DOHH2 (cell line): ENCODE measurements around the gene ATP2B3.

ENCODE experiments used
- H3F3A ChIP-seq: fragments of 200-600 bp; sonication (generic), shearing (Covaris generic); 2 replicates; pipeline ENCODE4 v1.6.0; 2016; ENCODE audit warnings: antibody characterized with exemption, mild to moderate bottlenecking; ENCODE audit not compliant: control insufficient read depth, insufficient read depth
- H3K27ac ChIP-seq: fragments of 200-600 bp; sonication (generic); 2 replicates; pipeline ENCODE4 v1.5.1; 2014; ENCODE audit warnings: low read depth, mild to moderate bottlenecking, low read length, moderate library complexity
- H3K27me3 ChIP-seq: fragments of 200-600 bp; sonication (generic); 2 replicates; pipeline ENCODE4 v1.6.1; 2014; ENCODE audit warnings: mild to moderate bottlenecking, low read length, mixed read lengths; ENCODE audit not compliant: control insufficient read depth
- H3K36me3 ChIP-seq: fragments of 200-600 bp; sonication (generic); 2 replicates; pipeline ENCODE4 v1.6.1; 2014; ENCODE audit warnings: mild to moderate bottlenecking, low read length, moderate library complexity, mixed read lengths; ENCODE audit not compliant: control insufficient read depth
- H3K4me1 ChIP-seq: fragments of 200-600 bp; sonication (generic); 2 replicates; pipeline ENCODE4 v1.6.1; 2014; ENCODE audit warnings: mild to moderate bottlenecking, low read length, mixed read lengths; ENCODE audit not compliant: control insufficient read depth
- H3K4me2 ChIP-seq: fragments of 200-600 bp; sonication (generic); 2 replicates; pipeline ENCODE4 v1.6.0; 2014; ENCODE audit warnings: mild to moderate bottlenecking, low read length, moderate library complexity
- H3K4me3 ChIP-seq: fragments of 200-600 bp; sonication (generic); 2 replicates; pipeline ENCODE4 v1.5.1; 2014; ENCODE audit warnings: mild to moderate bottlenecking, low read length, mixed read lengths
- H3K79me2 ChIP-seq: fragments of 200-600 bp; sonication (generic); 2 replicates; pipeline ENCODE4 v1.6.1; 2014; ENCODE audit warnings: mild to moderate bottlenecking, low read length, mixed read lengths; ENCODE audit not compliant: control insufficient read depth
- H3K9me2 ChIP-seq: fragments of 200-600 bp; sonication (generic); replicated peaks from 2 replicates; pipeline ENCODE4 v1.6.1; 2014; ENCODE audit warnings: mild to moderate bottlenecking, low read length, mixed read lengths; ENCODE audit not compliant: control insufficient read depth
- H3K9me3 ChIP-seq: fragments of 200-600 bp; sonication (generic); 2 replicates; pipeline ENCODE4 v1.6.1; 2014; ENCODE audit warnings: antibody characterized with exemption, low read length, mixed read lengths; ENCODE audit not compliant: control insufficient read depth, insufficient read depth
- H4K20me1 ChIP-seq: fragments of 200-600 bp; sonication (generic); 2 replicates; pipeline ENCODE4 v1.6.0; 2014; ENCODE audit warnings: low read depth, mild to moderate bottlenecking, antibody characterized with exemption, low read length, moderate library complexity; ENCODE audit not compliant: control insufficient read depth, insufficient read depth
- CTCF ChIP-seq: fragments of 200-600 bp; sonication (generic); IDR thresholded peaks from one replicate; pipeline ENCODE4 v1.5.1; 2014; ENCODE audit warnings: antibody characterized with exemption, mild to moderate bottlenecking, low read depth, low read length; ENCODE audit not compliant: poor library complexity, severe bottlenecking
- EZH2phosphoT487 ChIP-seq: fragments of 200-600 bp; sonication (generic); IDR thresholded peaks from 2 replicates; pipeline ENCODE4 v1.6.1; 2017; ENCODE audit warnings: borderline replicate concordance, mild to moderate bottlenecking, antibody characterized with exemption, low read length, moderate library complexity, mixed read lengths

Gene ATP2B3

GRCh38 chrX:153627675-153628111, 110.3 kb downstream of the ATP2B3 start:
- no peak overlapping the region for H3K4me3 ChIP-seq
- no peak for TF ChIP-seq CTCF
- TF ChIP-seq EZH2phosphoT487: no peak
- H3K27me3 ChIP-seq: no peaks in the 10 kb centered on the region; the same call in 1 of the 2 replicates

GRCh38 chrX:153628129-153628528, 110.7 kb downstream of the ATP2B3 start:
- no peak overlapping the region for H3K27ac ChIP-seq
- no peaks in the 10 kb centered on the region for H4K20me1 ChIP-seq
- H3F3A ChIP-seq: no peaks in the 10 kb centered on the region
- no peak for TF ChIP-seq CTCF
- TF ChIP-seq EZH2phosphoT487: no peak
- no peak overlapping the region for H3K4me3 ChIP-seq
- no peaks in the 10 kb centered on the region for H3K79me2 ChIP-seq
- H3K27me3 ChIP-seq: no peaks in the 10 kb centered on the region; the same call in 1 of the 2 replicates
- no peak overlapping the region for H3K4me2 ChIP-seq
- no peaks in the 10 kb centered on the region for H3K9me2 ChIP-seq
- H3K9me3 ChIP-seq: no peaks in the 10 kb centered on the region
- H3K36me3 ChIP-seq: no peaks in the 10 kb centered on the region
- H3K4me1 ChIP-seq: no peaks in the 10 kb centered on the region

More at GRCh38 chrX:153627675-153628111, 110.3 kb downstream of the ATP2B3 start:
- Histone ChIP-seq H3K27ac (no peak overlapping the region), H3F3A (no peaks in the 10 kb centered on the region), H3K79me2 (no peaks in the 10 kb centered on the region), H3K36me3 (no peaks in the 10 kb centered on the region), H4K20me1 (no peaks in the 10 kb centered on the region), H3K4me2 (no peak overlapping the region), H3K9me2 (no peaks in the 10 kb centered on the region), H3K9me3 (no peaks in the 10 kb centered on the region), H3K4me1 (no peaks in the 10 kb centered on the region)

GRCh38 chrX:153628665-153629064, 111.2 kb downstream of the ATP2B3 start:
- Histone ChIP-seq H4K20me1 (no peaks in the 10 kb centered on the region), H3K9me2 (no peaks in the 10 kb centered on the region), H3K9me3 (no peaks in the 10 kb centered on the region), H3K27me3 (no peaks in the 10 kb centered on the region; the same call in 1 of the 2 replicates), H3K36me3 (no peaks in the 10 kb centered on the region), H3K79me2 (no peaks in the 10 kb centered on the region), H3K27ac (no peak overlapping the region), H3F3A (no peaks in the 10 kb centered on the region), H3K4me3 (no peak overlapping the region), H3K4me2 (no peak overlapping the region), H3K4me1 (no peaks in the 10 kb centered on the region)
- TF ChIP-seq EZH2phosphoT487 (no peak), CTCF (no peak)

- H3F3A ChIP-seq: no peaks in the 10 kb centered on the region
- no peak for TF ChIP-seq CTCF
- TF ChIP-seq EZH2phosphoT487: no peak
- H3K79me2 ChIP-seq: no peaks in the 10 kb centered on the region
- no peak overlapping the region for H3K27ac ChIP-seq
- no peaks in the 10 kb centered on the region for H3K4me1 ChIP-seq
- H3K9me2 ChIP-seq: no peaks in the 10 kb centered on the region
- H3K9me3 ChIP-seq: no peaks in the 10 kb centered on the region
- H3K27me3 ChIP-seq: no peaks in the 10 kb centered on the region; the same call in 1 of the 2 replicates
- no peaks in the 10 kb centered on the region for H3K36me3 ChIP-seq
- no peaks in the 10 kb centered on the region for H4K20me1 ChIP-seq
- no peak overlapping the region for H3K4me3 ChIP-seq
- no peak overlapping the region for H3K4me2 ChIP-seq
Observed at GRCh38 chrX:153631346-153631745, 113.9 kb downstream of the ATP2B3 start.
